KG1 (cell line): ENCODE results near the gene ARID3A.
"Not testable (repeated sequence)": the region's sequence is repeated elsewhere in the genome, so short reads cannot be mapped to it uniquely, and the experiment has no call there.

ENCODE experiments used
- DNase-seq: peaks from one replicate; lab custom pipeline; 2025; lab: John Stamatoyannopoulos, UW

ARID3A gene

GRCh38 chr19:1019616-1019961 lies 93.8 kb downstream of the ARID3A start:
- no peak for DNase-seq

GRCh38 chr19:1019980-1020867 lies 94.4 kb downstream of the ARID3A start:
- DNase-seq, result no peak

- peak; percentile 96 for DNase-seq
Observed at GRCh38 chr19:1020868-1021425, 95.1 kb downstream of the ARID3A start, which contains the start of gene TMEM259. Gene TMEM259 (minus strand): TSS chr19:1021123. CDS start chr19:1020996, 127 bp downstream.

- DNase-seq, result not testable (repeated sequence)
Observed at GRCh38 chr19:1023883-1024188, 98.0 kb downstream of the ARID3A start.

- DNase-seq, result not testable (repeated sequence)
Observed at GRCh38 chr19:1025080-1025479, 99.2 kb downstream of the ARID3A start.
